ENCODE measurements around the gene PSMD4.

DNA sequence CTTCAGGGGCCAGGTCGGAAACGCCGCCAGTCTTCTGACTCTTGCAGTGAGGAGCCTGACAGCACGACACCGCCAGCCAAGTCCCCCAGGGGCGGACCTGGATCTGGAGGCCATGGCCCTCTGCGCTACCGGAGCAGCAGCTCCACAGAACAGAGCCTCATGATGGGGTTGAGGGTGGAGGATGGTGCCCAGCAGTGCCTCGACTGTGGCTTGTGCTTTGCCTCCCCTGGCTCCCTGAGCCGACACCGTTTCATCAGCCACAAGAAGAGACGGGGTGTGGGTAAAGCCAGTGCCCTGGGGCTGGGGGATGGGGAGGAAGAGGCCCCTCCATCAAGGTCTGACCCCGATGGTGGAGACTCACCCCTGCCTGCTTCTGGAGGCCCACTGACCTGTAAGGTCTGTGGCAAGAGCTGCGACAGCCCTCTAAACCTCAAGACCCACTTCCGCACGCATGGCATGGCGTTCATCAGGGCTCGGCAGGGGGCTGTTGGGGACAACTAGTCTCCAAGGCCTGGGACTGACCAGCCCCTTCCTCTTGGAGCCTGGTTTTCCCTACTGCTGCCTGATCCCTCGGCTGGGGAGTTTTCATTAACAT lies 36.3 kb downstream of the PSMD4 start:
- TF ChIP-seq ZNF274 (IDR thresholded peaks at IDR 0.05; ENCODE audit: low read depth, low read length): no peak
- no peak for TF ChIP-seq SUZ12 (IDR thresholded peaks at IDR 0.05; ENCODE audit: extremely low read depth, insufficient read depth, insufficient read length)

Data from NT2/D1 (cell line).